HG03378 (cell line): ENCODE measurements around the gene VPS18.
"Not testable (repeated sequence)": the region's sequence is repeated elsewhere in the genome, so short reads cannot be mapped to it uniquely, and the experiment has no call there.

Experiments used
- ATAC-seq: cut with Tn5 transposase; IDR thresholded peaks from one replicate; pipeline ENCODE4 v1.9.1; 2021; ENCODE audit warnings: mild to moderate bottlenecking, moderate library complexity; ENCODE audit not compliant: unreplicated experiment

The VPS18 gene

GRCh38 chr15:40893733-40894680 is at the start of gene VPS18:
TSS of gene VPS18 (plus strand) at chr15:40894450. CDS start at chr15:40894769, 319 bp downstream.
- ATAC-seq: peak; percentile 76

GRCh38 chr15:40844696-40845030 is 49.6 kb upstream of the VPS18 start:
- no peak for ATAC-seq

DNA sequence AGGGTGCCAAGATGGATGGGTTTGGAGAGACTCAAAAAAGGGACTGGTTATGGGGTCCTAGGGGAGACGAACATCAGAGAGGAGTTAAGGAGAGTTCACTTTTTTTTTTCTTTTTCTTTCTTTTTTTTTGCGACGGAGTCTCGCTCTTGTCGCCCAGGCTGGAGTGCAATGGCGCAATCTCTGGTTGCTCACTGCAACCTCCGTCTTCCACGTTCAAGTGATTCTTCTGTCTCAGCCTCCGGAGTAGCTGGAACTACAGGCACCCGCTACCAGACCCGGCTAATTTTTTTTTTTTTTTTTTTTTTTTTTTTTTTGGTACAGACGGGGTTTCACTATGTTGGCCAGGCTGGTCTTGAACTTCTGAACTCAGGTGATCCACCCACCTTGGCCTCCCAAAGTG is 49.2 kb upstream of the VPS18 start:
- ATAC-seq: no peak

- ATAC-seq: no peak
These were observed 48.6 kb upstream of the VPS18 start for GRCh38 chr15:40845511-40846284.

DNA sequence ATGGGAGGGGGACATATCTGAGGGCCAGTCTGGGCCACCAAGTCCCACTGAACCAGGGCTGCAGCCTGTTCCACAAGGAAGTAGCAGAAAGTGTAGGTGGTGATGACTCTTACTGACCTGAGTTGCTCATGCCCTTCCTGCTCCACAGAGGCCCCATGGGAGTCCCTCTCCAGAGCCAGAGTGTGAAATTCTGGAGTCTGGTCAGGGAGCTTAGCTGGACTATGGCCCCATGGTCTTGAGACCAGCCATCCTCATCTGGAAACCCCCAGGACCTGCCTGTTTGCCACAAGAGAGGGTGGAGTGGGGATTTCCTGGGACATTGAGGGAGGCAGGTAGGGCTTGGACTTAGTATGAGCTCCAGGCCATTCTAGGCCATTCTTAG is 47.4 kb upstream of the VPS18 start:
- ATAC-seq: no peak

DNA sequence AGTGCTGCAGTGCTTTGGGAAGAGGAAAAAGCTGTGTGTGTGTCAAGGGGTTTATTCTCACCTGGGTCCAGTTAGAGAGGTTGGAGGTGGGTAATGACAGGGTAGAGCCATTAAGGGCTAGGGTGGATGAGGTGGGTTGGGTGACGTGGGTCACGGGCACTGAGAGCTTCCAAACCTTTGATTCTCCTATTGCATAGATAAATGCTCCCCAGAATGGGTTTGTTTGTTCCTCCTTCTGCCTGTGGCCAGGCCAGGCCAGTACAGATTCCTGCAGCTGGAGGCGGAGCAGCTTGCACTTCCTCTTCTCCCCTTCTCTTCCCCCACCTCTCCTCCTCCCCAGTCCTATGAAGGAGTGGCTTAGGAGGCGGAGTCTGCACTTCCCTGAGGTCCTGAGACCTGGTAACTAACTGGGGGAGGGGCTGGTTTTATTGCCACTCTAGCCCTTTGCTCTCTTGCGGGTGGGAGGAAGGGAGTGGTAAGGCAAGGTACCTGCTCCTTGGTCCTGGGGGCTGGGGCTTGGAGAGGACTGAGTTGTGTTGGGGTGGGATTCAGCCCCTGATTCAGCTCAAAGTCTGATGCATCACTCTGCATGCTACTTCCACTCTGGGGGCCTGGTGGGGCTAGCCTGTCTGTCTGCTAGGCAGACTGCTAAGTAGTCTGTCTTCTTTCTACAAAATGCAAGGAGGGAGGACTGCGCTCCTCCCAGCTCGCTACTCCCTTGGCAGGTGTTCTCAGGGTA is 46.9 kb upstream of the VPS18 start:
- ATAC-seq: peak; percentile 51

GRCh38 chr15:40850576-40851112 is 43.6 kb upstream of the VPS18 start:
- ATAC-seq: no peak

- no peak for ATAC-seq
These were observed 41.7 kb upstream of the VPS18 start for GRCh38 chr15:40852529-40852928.

DNA sequence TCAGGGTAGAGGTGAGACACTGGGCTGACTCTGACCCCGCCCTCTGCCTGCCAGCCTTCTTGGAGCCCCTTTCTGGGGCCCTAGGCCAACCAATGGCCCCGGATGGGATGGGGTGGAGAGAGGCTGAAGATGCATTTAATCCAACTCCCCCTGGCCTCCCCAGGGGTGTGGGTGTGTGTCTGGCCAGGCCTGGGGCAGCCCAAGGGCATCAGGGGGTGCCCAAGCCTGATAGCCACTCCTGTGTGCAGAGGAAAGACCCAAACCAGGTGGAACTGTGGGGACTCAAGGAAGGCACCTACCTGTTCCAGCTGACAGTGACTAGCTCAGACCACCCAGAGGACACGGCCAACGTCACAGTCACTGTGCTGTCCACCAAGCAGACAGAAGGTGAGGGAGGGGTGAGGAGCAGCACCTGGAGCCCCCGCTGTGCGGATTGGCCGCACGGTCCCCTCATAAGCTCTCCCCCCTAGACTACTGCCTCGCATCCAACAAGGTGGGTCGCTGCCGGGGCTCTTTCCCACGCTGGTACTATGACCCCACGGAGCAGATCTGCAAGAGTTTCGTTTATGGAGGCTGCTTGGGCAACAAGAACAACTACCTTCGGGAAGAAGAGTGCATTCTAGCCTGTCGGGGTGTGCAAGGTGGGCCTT is 40.9 kb upstream of the VPS18 start:
- no peak for ATAC-seq

DNA sequence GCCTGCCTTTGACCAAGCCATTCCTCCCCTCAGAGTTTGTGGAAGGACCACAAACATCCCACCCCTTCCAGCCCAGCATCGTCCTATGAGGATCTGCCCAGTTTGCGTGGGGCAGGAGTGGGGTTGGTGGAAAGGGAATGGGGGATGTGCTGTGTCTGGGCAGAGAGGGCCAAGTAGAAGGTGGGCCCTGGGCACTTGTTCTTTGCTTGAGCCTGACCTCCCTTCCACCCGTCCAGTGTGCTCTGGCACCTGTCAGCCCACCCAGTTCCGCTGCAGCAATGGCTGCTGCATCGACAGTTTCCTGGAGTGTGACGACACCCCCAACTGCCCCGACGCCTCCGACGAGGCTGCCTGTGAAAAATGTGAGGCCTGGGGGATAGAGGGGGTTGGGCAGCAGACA is 40.1 kb upstream of the VPS18 start:
- ATAC-seq: no peak

DNA sequence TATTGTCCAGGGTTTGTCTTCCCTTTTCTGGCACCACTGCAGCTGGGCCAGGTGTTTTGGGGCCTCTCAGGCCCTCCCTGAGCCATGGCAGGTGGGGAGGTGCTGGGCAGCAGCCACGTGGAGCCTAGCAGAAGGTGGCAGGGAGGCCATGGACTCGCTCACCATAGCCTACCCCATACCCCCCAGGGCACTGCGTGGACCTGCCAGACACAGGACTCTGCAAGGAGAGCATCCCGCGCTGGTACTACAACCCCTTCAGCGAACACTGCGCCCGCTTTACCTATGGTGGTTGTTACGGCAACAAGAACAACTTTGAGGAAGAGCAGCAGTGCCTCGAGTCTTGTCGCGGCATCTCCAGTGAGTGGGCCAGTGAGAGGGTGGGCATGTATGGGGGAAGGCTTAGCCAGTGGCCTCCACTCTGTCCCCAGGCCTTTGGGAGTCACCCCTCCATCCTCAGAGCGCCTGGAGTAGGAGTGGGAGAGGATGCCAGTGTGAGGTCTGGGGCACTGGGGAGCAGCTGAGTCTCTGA is 38.5 kb upstream of the VPS18 start:
- ATAC-seq: no peak

DNA sequence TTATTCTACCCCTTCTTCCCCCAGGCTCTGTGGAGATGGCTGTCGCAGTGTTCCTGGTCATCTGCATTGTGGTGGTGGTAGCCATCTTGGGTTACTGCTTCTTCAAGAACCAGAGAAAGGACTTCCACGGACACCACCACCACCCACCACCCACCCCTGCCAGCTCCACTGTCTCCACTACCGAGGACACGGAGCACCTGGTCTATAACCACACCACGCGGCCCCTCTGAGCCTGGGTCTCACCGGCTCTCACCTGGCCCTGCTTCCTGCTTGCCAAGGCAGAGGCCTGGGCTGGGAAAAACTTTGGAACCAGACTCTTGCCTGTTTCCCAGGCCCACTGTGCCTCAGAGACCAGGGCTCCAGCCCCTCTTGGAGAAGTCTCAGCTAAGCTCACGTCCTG is 37.5 kb upstream of the VPS18 start:
- ATAC-seq: no peak

DNA sequence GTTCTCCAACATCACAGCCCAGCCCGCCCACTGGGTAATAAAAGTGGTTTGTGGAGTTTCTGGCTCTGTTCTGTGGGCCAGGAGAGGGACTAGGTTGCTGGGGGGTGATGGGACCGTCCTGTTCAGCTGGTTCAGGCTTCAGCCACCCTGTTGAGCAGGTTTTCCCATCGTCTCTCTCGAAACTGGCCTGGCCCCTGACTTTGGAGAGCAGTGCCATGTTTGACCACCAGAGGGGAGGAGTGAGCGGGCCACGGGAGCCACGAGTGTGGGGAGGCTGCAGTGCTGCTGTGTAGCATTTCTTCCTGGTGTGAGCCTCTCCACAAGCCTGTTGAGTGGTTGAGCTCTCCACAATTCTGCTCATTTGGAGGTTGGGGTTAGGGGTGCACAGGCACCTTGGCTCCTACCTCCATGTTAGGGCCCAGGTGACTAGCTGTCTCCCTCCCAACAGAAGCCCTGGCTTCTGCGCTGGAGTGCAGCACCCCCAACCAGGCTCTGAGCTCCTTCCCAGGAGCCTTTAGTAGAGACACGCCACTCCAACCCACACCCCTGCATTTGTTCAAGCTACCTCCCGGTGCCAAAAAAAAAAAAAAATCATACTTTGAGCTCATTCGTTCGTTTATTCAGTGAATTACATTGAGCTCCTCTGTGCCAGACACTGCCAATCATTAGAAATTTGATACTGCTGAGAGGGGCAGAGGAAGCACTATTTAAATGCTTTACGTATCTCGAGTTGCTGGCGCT is 36.5 kb upstream of the VPS18 start:
- ATAC-seq: no peak

GRCh38 chr15:40858706-40859105 is 35.5 kb upstream of the VPS18 start:
- ATAC-seq: no peak

DNA sequence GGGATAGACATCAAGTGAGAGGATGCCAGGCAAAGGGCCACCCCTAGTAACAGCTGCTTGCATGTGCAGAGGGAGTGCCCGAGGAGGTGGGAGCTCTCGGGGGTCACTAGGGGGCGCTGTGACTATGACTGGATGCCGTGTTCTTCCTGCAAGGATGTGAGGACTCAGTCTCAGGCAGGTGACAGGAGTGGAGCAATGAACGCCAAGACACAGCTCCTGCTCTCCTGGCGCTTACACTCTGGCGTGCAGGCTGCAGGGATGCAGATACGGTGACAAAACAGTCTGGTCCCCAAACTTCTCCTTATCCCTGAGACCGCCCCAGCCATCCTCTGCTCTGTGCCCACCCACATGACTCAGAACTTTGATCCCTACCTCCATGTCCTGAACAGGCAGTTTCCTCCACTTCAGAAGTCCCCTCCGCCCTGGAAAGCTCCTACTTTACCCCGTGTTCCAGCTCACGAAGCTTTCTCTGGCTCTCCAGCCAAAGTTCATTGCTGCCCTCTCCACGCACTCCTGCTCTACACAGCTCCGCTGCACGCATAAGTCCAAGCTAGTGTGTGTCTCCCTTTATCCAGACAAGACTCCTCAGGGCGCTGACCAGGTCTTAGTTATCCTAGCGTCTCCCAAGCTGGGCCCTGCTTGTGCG is 34.9 kb upstream of the VPS18 start:
- peak; percentile 68 for ATAC-seq

GRCh38 chr15:40861147-40861546 is 33.1 kb upstream of the VPS18 start:
- ATAC-seq: not testable (repeated sequence)

DNA sequence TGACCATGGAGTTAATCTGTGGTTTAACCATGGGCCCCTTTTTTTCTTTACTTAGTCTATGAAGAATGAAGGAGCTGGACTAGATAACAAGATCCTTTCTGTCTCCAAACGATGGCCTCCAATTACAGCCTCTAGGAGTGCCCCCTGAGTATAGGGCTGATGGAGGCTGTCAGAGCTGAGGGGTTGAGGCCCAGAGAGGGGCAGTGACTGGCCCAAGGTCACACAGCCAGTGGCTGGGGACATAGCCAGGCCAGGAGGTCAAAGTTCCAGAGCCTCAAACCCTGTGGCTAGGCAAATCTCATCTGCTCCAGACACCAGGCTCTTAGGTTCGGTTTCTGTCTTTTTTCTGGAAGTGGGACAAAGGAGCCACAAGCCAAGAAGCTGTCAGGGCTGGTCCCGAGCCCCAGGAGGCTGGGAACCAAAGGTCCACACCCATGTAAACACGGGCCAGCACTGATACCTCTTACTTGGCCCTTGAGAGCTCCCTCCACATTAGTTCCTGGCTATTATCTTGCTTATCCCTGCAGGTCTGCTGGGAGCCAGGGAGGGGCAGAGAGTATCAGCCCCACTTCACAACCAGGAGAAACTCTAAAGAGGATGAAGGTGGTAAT is 30.5 kb upstream of the VPS18 start:
- ATAC-seq: no peak

DNA sequence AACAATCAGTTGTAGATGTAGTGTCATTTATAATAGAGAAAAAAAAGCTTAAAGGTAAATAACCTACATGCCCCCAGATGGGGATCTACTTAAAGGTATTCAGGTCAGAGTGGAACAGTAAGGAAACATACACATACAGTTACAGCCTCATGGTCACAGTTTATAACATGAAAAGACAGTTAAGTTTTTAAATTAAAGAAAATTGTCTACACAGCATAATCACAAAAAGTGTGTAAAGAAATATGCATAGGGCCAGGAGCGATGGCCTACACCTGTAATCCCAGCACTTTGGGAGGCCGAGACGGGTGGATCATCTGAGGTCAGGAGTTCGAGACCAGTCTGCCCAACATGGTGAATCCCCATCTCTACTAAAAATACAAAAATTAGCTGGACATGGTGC is 27.1 kb upstream of the VPS18 start:
- no peak for ATAC-seq

GRCh38 chr15:40869686-40870085 is 24.6 kb upstream of the VPS18 start:
- no peak for ATAC-seq
